Caco-2 (cell line): ENCODE results near the gene SLC5A5. TPM values are rescaled to one million over a fixed set of nuclear protein-coding genes. Genes with fewer than 3 reads are reported as not detected.

Source experiments
- BruUV-seq: library from RNA; stranded (reverse); fragments of 400-500 nt; replicated peaks from 2 replicates; lab custom pipeline; 2021; lab: Mats Ljungman, UMichigan
- CTCF ChIA-PET: fragments of 300-600 bp; sonication (Branson Sonifier 250); formaldehyde crosslinking; loops from one replicate; lab custom pipeline; 2022; ENCODE audit warnings: antibody characterized with exemption; lab: Charles Lee
- POLR2A ChIA-PET: fragments of 300-600 bp; sonication (Branson Sonifier 250); formaldehyde crosslinking; loops from one replicate; lab custom pipeline; 2022; ENCODE audit warnings: antibody characterized with exemption; lab: Charles Lee
- DNase-seq, 2 experiments: peaks; one replicate each; pipeline versions ENCODE4 v3.0.0 to v3.0.0-alpha.2; 2020 to 2022
- H3K27me3 ChIP-seq: replicated peaks from 2 replicates; pipeline ENCODE4 v1.6.0; 2011; ENCODE audit warnings: low read length; ENCODE audit not compliant: control insufficient read depth, insufficient read depth
- H3K36me3 ChIP-seq: 2 replicates; pipeline ENCODE4 v1.5.1; 2011; ENCODE audit warnings: low read length; ENCODE audit not compliant: control insufficient read depth, insufficient read depth
- H3K4me1 ChIP-seq: fragments of 250-450 bp; sonication (Bioruptor Pico); 2 replicates; pipeline ENCODE4 v1.5.1; 2020; ENCODE audit warnings: mild to moderate bottlenecking
- H3K4me3 ChIP-seq: 2 replicates; pipeline ENCODE4 v1.5.1; 2011; ENCODE audit warnings: low read depth, mild to moderate bottlenecking, control low read depth, low read length
- H3K9me3 ChIP-seq: fragments of 250-450 bp; sonication (Bioruptor Pico); 2 replicates; pipeline ENCODE4 v1.5.1; 2020; ENCODE audit warnings: mild to moderate bottlenecking, moderate library complexity
- H3K27ac Mint-ChIP-seq: one replicate; pipeline ENCODE4 v1.8.0; 2022; ENCODE audit warnings: mixed read lengths; ENCODE audit not compliant: unreplicated experiment
- H3K27me3 Mint-ChIP-seq: one replicate; pipeline ENCODE4 v1.8.0; 2022; ENCODE audit warnings: mixed read lengths; ENCODE audit not compliant: insufficient read depth, unreplicated experiment
- H3K36me3 Mint-ChIP-seq: one replicate; pipeline ENCODE4 v1.8.0; 2022; ENCODE audit warnings: mild to moderate bottlenecking, mixed read lengths; ENCODE audit not compliant: insufficient read depth, unreplicated experiment
- H3K4me1 Mint-ChIP-seq: one replicate; pipeline ENCODE4 v1.8.0; 2022; ENCODE audit warnings: low read depth, mixed read lengths; ENCODE audit not compliant: unreplicated experiment
- H3K4me3 Mint-ChIP-seq: one replicate; pipeline ENCODE4 v1.8.0; 2022; ENCODE audit warnings: mild to moderate bottlenecking, moderate library complexity, mixed read lengths; ENCODE audit not compliant: unreplicated experiment
- H3K9me3 Mint-ChIP-seq: one replicate; pipeline ENCODE4 v1.8.0; 2022; ENCODE audit warnings: mixed read lengths; ENCODE audit not compliant: unreplicated experiment
- CTCF ChIP-seq, 2 experiments: fragments of 200-600 bp in 1 of 2; IDR thresholded peaks; 1 replicate in 1 of 2; 2 replicates in 1 of 2; pipeline versions ENCODE4 v1.5.1 to v1.8.0; 2011 to 2022; ENCODE audit warnings: antibody characterized with exemption in 1 of 2, control low read depth in 1 of 2, inconsistent platforms in 1 of 2, low read depth in 1 of 2, low read length in 1 of 2, mild to moderate bottlenecking in 1 of 2, moderate library complexity in 1 of 2; ENCODE audit not compliant: insufficient read depth in 1 of 2, severe bottlenecking in 1 of 2, unreplicated experiment in 1 of 2
- intact Hi-C: fragments of 100-400 bp; cut with micrococcal nuclease; formaldehyde crosslinking; loops from one replicate; pipeline ENCODE4 v1.10.0; 2022; ENCODE audit not compliant: unreplicated experiment
- total RNA-seq: library from RNA; stranded (reverse); gene quantifications from 2 replicates; pipeline ENCODE4 v1.2.3, GENCODE V29; 2022

The SLC5A5 gene
- total RNA-seq, 1 experiment from 2014 or later, result 0.43 TPM

GRCh38 chr19:17840019-17840418, 31.7 kb upstream of the SLC5A5 start:
- H3K4me1 ChIP-seq, result no peaks in the 10 kb centered on the region
- ChIA-PET CTCF (no interaction called here), POLR2A (no interaction called here)
- H3K36me3 ChIP-seq, result no peaks in the 10 kb centered on the region
- TF ChIP-seq CTCF (IDR thresholded peaks at IDR 0.05; ENCODE audit: insufficient read depth in 1 of 2, low read depth in 1 of 2, low read length in 1 of 2, severe bottlenecking in 1 of 2, unreplicated experiment in 1 of 2), result no peak
- Mint-ChIP-seq H3K27me3 (peaks cover 3% of the 10 kb centered on the region), H3K4me3 (no peak overlapping the region), H3K36me3 (no peaks in the 10 kb centered on the region), H3K27ac (no peak overlapping the region), H3K4me1 (no peaks in the 10 kb centered on the region), H3K9me3 (no peaks in the 10 kb centered on the region)
- no peaks in the 10 kb centered on the region for H3K27me3 ChIP-seq
- intact Hi-C loops, result no loop called here
- no TSS peak for BruUV-seq
- H3K4me3 ChIP-seq, result no peak overlapping the region
- no peaks in the 10 kb centered on the region for H3K9me3 ChIP-seq
- DNase-seq, result no peak

- H3K27me3 Mint-ChIP-seq, result no peaks in the 10 kb centered on the region
- BruUV-seq, result no TSS peak
- H3K4me3 Mint-ChIP-seq, result no peak overlapping the region
Observed at GRCh38 chr19:17841371-17841809, 30.4 kb upstream of the SLC5A5 start.

GRCh38 chr19:17841810-17842662, 29.7 kb upstream of the SLC5A5 start:
- ChIA-PET CTCF (no interaction called here), POLR2A (no interaction called here)
- Histone ChIP-seq H3K4me1 (no peaks in the 10 kb centered on the region), H3K4me3 (no peak overlapping the region), H3K36me3 (no peaks in the 10 kb centered on the region), H3K9me3 (no peaks in the 10 kb centered on the region), H3K27me3 (no peaks in the 10 kb centered on the region)
- Mint-ChIP-seq H3K9me3 (no peaks in the 10 kb centered on the region), H3K36me3 (no peaks in the 10 kb centered on the region), H3K4me1 (no peaks in the 10 kb centered on the region), H3K27me3 (no peaks in the 10 kb centered on the region), H3K4me3 (no peak overlapping the region), H3K27ac (no peak overlapping the region)
- TF ChIP-seq CTCF (IDR thresholded peaks at IDR 0.05; ENCODE audit: insufficient read depth in 1 of 2, low read depth in 1 of 2, low read length in 1 of 2, severe bottlenecking in 1 of 2, unreplicated experiment in 1 of 2), result no peak
- peak in 1 of 2 experiments; percentile 58 for DNase-seq
- intact Hi-C loops, result no loop called here
- BruUV-seq, result no TSS peak

More at GRCh38 chr19:17841371-17841809, 30.4 kb upstream of the SLC5A5 start:
- Mint-ChIP-seq H3K4me1 (no peaks in the 10 kb centered on the region), H3K36me3 (no peaks in the 10 kb centered on the region), H3K27ac (no peak overlapping the region), H3K9me3 (no peaks in the 10 kb centered on the region)
- intact Hi-C loops, result no loop called here
- ChIA-PET POLR2A (no interaction called here), CTCF (no interaction called here)
- Histone ChIP-seq H3K9me3 (no peaks in the 10 kb centered on the region), H3K4me1 (no peaks in the 10 kb centered on the region), H3K36me3 (no peaks in the 10 kb centered on the region), H3K27me3 (no peaks in the 10 kb centered on the region), H3K4me3 (no peak overlapping the region)
- TF ChIP-seq CTCF (IDR thresholded peaks at IDR 0.05; ENCODE audit: insufficient read depth in 1 of 2, low read depth in 1 of 2, low read length in 1 of 2, severe bottlenecking in 1 of 2, unreplicated experiment in 1 of 2), result no peak
- DNase-seq, result no peak
